ENCODE results near the gene SLC22A25. TPM values are rescaled to one million over a fixed set of nuclear protein-coding genes. Genes with fewer than 3 reads are reported as not detected.

The SLC22A25 gene
- total and polyA plus RNA-seq, 2 of the 13 experiments (the other 11 are each of a cell fraction or from before 2014, with no cell fraction given) = 0.18 to 0.42 TPM

DNA sequence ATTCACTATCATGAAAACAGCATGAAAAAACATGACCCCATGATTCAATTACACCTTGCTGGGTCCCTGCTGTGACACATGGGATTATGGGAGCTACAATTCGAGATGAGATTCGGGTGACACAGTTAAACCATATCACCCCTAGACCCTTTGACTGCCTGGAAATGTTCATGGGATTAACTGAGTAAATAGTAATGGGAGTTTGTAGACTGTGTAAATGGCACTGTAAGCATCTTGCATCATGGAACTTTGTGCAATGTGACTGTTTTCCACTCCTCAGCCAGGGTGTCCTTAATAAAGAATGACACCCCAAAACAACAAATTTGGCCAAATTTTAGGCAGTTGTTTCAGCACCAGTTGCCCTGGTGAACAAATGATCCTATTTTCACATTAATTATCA lies 7.9 kb upstream of the SLC22A25 start (continued):
- TF ChIP-seq FOXP4 (CRISPR knock-in tag; IDR thresholded peaks at IDR 0.05) (peak; percentile 76), TRIM22 (IDR thresholded peaks at IDR 0.05) (no peak), ZNF10 (CRISPR knock-in tag; IDR thresholded peaks at IDR 0.05; ENCODE audit: borderline replicate concordance, low read depth) (no peak), ZNF709 (CRISPR knock-in tag; IDR thresholded peaks at IDR 0.05) (no peak), GLMP (CRISPR knock-in tag; IDR thresholded peaks at IDR 0.05; ENCODE audit: borderline replicate concordance) (no peak), ZNF451 (CRISPR knock-in tag; IDR thresholded peaks at IDR 0.05) (no peak), ONECUT2 (CRISPR knock-in tag; IDR thresholded peaks at IDR 0.05) (no peak), THAP9 (CRISPR knock-in tag; IDR thresholded peaks at IDR 0.05; ENCODE audit: borderline replicate concordance) (no peak), SIX1 (CRISPR knock-in tag; IDR thresholded peaks at IDR 0.05; ENCODE audit: borderline replicate concordance) (peak; percentile 41; the same call in 1 of the 2 replicates), ATF2 (CRISPR knock-in tag; IDR thresholded peaks at IDR 0.05) (peak; percentile 41; the same call in 1 of the 2 replicates), ZKSCAN8 (CRISPR knock-in tag; IDR thresholded peaks at IDR 0.05; ENCODE audit: borderline replicate concordance) (0 out of 2 replicates have a peak, but pooled peaks have one; percentile 39), ARID5B (CRISPR knock-in tag; IDR thresholded peaks at IDR 0.05) (peak; percentile 93), SAFB2 (CRISPR knock-in tag; IDR thresholded peaks at IDR 0.05; ENCODE audit: borderline replicate concordance, low read depth) (no peak), GATAD2A (CRISPR knock-in tag; IDR thresholded peaks at IDR 0.05) (peak; percentile 92)
- TF ChIP-seq, protein P1, sequence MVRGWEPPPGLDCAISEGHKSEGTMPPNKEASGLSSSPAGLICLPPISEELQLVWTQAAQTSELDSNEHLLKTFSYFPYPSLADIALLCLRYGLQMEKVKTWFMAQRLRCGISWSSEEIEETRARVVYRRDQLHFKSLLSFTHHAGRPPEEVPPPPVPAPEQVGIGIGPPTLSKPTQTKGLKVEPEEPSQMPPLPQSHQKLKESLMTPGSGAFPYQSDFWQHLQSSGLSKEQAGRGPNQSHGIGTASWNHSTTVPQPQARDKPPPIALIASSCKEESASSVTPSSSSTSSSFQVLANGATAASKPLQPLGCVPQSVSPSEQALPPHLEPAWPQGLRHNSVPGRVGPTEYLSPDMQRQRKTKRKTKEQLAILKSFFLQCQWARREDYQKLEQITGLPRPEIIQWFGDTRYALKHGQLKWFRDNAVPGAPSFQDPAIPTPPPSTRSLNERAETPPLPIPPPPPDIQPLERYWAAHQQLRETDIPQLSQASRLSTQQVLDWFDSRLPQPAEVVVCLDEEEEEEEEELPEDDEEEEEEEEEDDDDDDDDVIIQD (CRISPR knock-in tag; IDR thresholded peaks at IDR 0.05; ENCODE audit: low read depth) = peak; percentile 88; the same call in 1 of the 2 replicates

All from HepG2 (cell line).